ENCODE results near the gene PID1.

GRCh38 chr2:229033816-229034215 lies 237.3 kb downstream of the PID1 start:
- TF ChIP-seq POLR2A (IDR thresholded peaks at IDR 0.05) = no peak
- TF ChIP-seq CTCF (IDR thresholded peaks at IDR 0.05) = no peak
